IMR-90 (cell line): ENCODE results near the gene NT5C. TPM values are rescaled to one million over a fixed set of nuclear protein-coding genes. Genes with fewer than 3 reads are reported as not detected.

Experiments
- ATAC-seq: fragments of 200-7000 bp; cut with Tn5 transposase; 2 replicates; pipeline ENCODE4 v1.9.1; 2020; ENCODE audit warnings: low read depth, mild to moderate bottlenecking, moderate library complexity
- BruUV-seq: library from RNA; stranded (reverse); fragments of 400-500 nt; replicated peaks from 2 replicates; lab custom pipeline; 2021; lab: Mats Ljungman, UMichigan
- CTCF ChIA-PET: fragments of 300-600 bp; formaldehyde crosslinking; extraction: SDS; loops from one replicate; lab custom pipeline; 2021; ENCODE audit warnings: antibody characterized with exemption; lab: Yijun Ruan, JAX
- POLR2A ChIA-PET: fragments of 300-600 bp; sonication (Branson Sonifier 250); formaldehyde crosslinking; loops from one replicate; lab custom pipeline; 2022; ENCODE audit warnings: antibody characterized with exemption; ENCODE audit not compliant: unreplicated experiment; lab: Charles Lee
- DNase-seq: peaks from one replicate; pipeline ENCODE4 v3.0.0; 2013
- H2AFZ ChIP-seq: replicated peaks from 2 replicates; pipeline ENCODE3; 2013; ENCODE audit warnings: low read length, mild to moderate bottlenecking; ENCODE audit not compliant: poor library complexity
- H2AK5ac ChIP-seq: 2 replicates; pipeline ENCODE4 v1.6.1; 2013; ENCODE audit warnings: low read depth, low read length, inconsistent platforms
- H2AK9ac ChIP-seq: replicated peaks from 2 replicates; pipeline ENCODE3; 2013; ENCODE audit warnings: mild to moderate bottlenecking, low read depth, low read length, moderate library complexity; ENCODE audit not compliant: poor library complexity
- H2BK120ac ChIP-seq: 2 replicates; pipeline ENCODE4 v1.6.1; 2013; ENCODE audit warnings: low read depth, low read length, inconsistent platforms
- H2BK15ac ChIP-seq: 3 replicates; pipeline ENCODE4 v1.6.1; 2013; ENCODE audit warnings: low read depth, low read length, inconsistent platforms
- H2BK20ac ChIP-seq: 2 replicates; pipeline ENCODE4 v1.6.1; 2013; ENCODE audit warnings: low read depth, mild to moderate bottlenecking, inconsistent platforms, low read length, moderate library complexity
- H2BK5ac ChIP-seq: 2 replicates; pipeline ENCODE4 v1.6.1; 2013; ENCODE audit warnings: mild to moderate bottlenecking, low read depth, low read length, inconsistent platforms; ENCODE audit not compliant: poor library complexity, severe bottlenecking
- H3K14ac ChIP-seq: replicated peaks from 2 replicates; pipeline ENCODE4 v1.6.1; 2013; ENCODE audit warnings: low read depth, low read length, inconsistent platforms
- H3K18ac ChIP-seq: 2 replicates; pipeline ENCODE4 v1.6.1; 2013; ENCODE audit warnings: low read depth, low read length, control low read depth
- H3K23ac ChIP-seq: 2 replicates; pipeline ENCODE4 v1.6.1; 2013; ENCODE audit warnings: low read depth, low read length, inconsistent platforms
- H3K27ac ChIP-seq: 2 replicates; pipeline ENCODE4 v1.5.1; 2013; ENCODE audit warnings: mild to moderate bottlenecking, control low read depth, low read length; ENCODE audit not compliant: insufficient read depth
- H3K27me3 ChIP-seq: 2 replicates; pipeline ENCODE4 v1.6.1; 2013; ENCODE audit warnings: low read length; ENCODE audit not compliant: control insufficient read depth, insufficient read depth
- H3K36me3 ChIP-seq: 2 replicates; pipeline ENCODE4 v1.6.1; 2013; ENCODE audit warnings: low read length, mixed read lengths; ENCODE audit not compliant: control insufficient read depth, insufficient read depth
- H3K4ac ChIP-seq: 2 replicates; pipeline ENCODE4 v1.6.1; 2013; ENCODE audit warnings: low read depth, low read length, inconsistent platforms
- H3K4me1 ChIP-seq: 2 replicates; pipeline ENCODE4 v1.6.1; 2013; ENCODE audit warnings: low read length, mixed read lengths; ENCODE audit not compliant: control insufficient read depth, insufficient read depth
- H3K4me2 ChIP-seq: 2 replicates; pipeline ENCODE4 v1.6.1; 2013; ENCODE audit warnings: low read depth, mild to moderate bottlenecking, control low read depth, low read length, moderate library complexity
- H3K4me3 ChIP-seq: 2 replicates; pipeline ENCODE4 v1.5.1; 2013; ENCODE audit warnings: low read depth, mild to moderate bottlenecking, control low read depth, low read length, moderate library complexity; ENCODE audit not compliant: insufficient read depth
- H3K56ac ChIP-seq: 2 replicates; pipeline ENCODE4 v1.6.1; 2013; ENCODE audit warnings: low read length, inconsistent platforms; ENCODE audit not compliant: insufficient read depth; ENCODE audit errors: extremely low read depth
- H3K79me1 ChIP-seq, 2 experiments: 2 replicates each; pipeline ENCODE4 v1.6.1; 2013; ENCODE audit warnings: low read length in 2 of 2, inconsistent platforms in 1 of 2, low read depth in 1 of 2
- H3K9ac ChIP-seq: 2 replicates; pipeline ENCODE4 v1.6.1; 2013; ENCODE audit warnings: low read depth, low read length, control low read depth
- H3K9me1 ChIP-seq: 2 replicates; pipeline ENCODE4 v1.6.1; 2013; ENCODE audit warnings: low read length, inconsistent platforms; ENCODE audit not compliant: insufficient read depth
- H3K9me3 ChIP-seq: 2 replicates; pipeline ENCODE4 v1.6.1; 2013; ENCODE audit warnings: low read length; ENCODE audit not compliant: control insufficient read depth, insufficient read depth
- H4K20me1 ChIP-seq: 2 replicates; pipeline ENCODE4 v1.6.1; 2013; ENCODE audit warnings: low read length, inconsistent platforms; ENCODE audit not compliant: insufficient read depth
- H4K5ac ChIP-seq: 2 replicates; pipeline ENCODE4 v1.6.1; 2013; ENCODE audit warnings: mild to moderate bottlenecking, low read depth, low read length, control low read depth
- H4K8ac ChIP-seq, 2 experiments: 2 replicates each; pipeline ENCODE4 v1.6.1; 2013; ENCODE audit warnings: low read depth in 2 of 2, low read length in 2 of 2, control low read depth in 1 of 2, inconsistent platforms in 1 of 2
- H4K91ac ChIP-seq: 2 replicates; pipeline ENCODE4 v1.6.1; 2013; ENCODE audit warnings: low read depth, low read length, inconsistent platforms; ENCODE audit not compliant: insufficient read depth
- CEBPB ChIP-seq: IDR thresholded peaks from 2 replicates; pipeline ENCODE4 v1.6.1; 2012; ENCODE audit warnings: low read depth, low read length, improper control_type of control experiment
- CHD1 ChIP-seq: IDR thresholded peaks from 2 replicates; pipeline ENCODE4 v1.6.1; 2012; ENCODE audit warnings: low read depth, low read length, improper control_type of control experiment
- CTCF ChIP-seq: conservative IDR thresholded peaks from 2 replicates; pipeline ENCODE4 v1.5.1; 2012; ENCODE audit warnings: mild to moderate bottlenecking, low read depth, low read length, improper control_type of control experiment
- MAFK ChIP-seq: IDR thresholded peaks from 2 replicates; pipeline ENCODE4 v1.6.1; 2012; ENCODE audit warnings: low read depth, low read length, improper control_type of control experiment
- POLR2A ChIP-seq: IDR thresholded peaks from 2 replicates; pipeline ENCODE4 v1.6.1; 2012; ENCODE audit warnings: mild to moderate bottlenecking, low read depth, low read length
- RFX5 ChIP-seq: IDR thresholded peaks from 2 replicates; pipeline ENCODE4 v1.8.0; 2012; ENCODE audit warnings: low read depth, mild to moderate bottlenecking, low read length, moderate library complexity
- SMC3 ChIP-seq: fragments of 150-350 bp; IDR thresholded peaks from 2 replicates; pipeline ENCODE4 v1.6.1; 2016; ENCODE audit warnings: low read depth, mild to moderate bottlenecking, antibody characterized with exemption, low read length, moderate library complexity
- WGBS, 2 experiments: methylation state at CpG; one replicate each; pipeline versions ENCODE4 v1.1.5 to v1.1.7; 2013; ENCODE audit warnings: missing lambda C conversion rate in 2 of 2; ENCODE audit not compliant: insufficient read length in 1 of 2; ENCODE audit errors: extremely low coverage in 2 of 2; 5-methylcytosine and 5-hydroxymethylcytosine counted together
- dilution Hi-C: fragments of 300-500 bp; cut with HindIII; formaldehyde crosslinking; loops from one replicate; pipeline ENCODE4 v1.14.3; 2018; ENCODE audit warnings: low sequenced_read_pairs; ENCODE audit not compliant: unreplicated experiment
- in situ Hi-C: fragments of 300-500 bp; cut with MboI; formaldehyde crosslinking; loops from 3 replicates; pipeline ENCODE4 v1.14.3; 2019; ENCODE audit warnings: low sequenced_read_pairs, inconsistent platforms, mixed read lengths
- intact Hi-C: fragments of 100-400 bp; cut with micrococcal nuclease; formaldehyde crosslinking; loops from 2 replicates; pipeline ENCODE4 v1.10.0; 2022
- polyA plus RNA-seq, 3 experiments: library from polyadenylated mRNA; depleted of rRNA; stranded (reverse); fragments of >200 nt; gene quantifications; 2 replicates each; pipeline ENCODE4 v1.2.3, GENCODE V29; 2012; ENCODE audit warnings: low replicate concordance in 1 of 3
- total RNA-seq: library from RNA; depleted of rRNA; stranded (reverse); fragments of >200 nt; gene quantifications from 2 replicates; pipeline ENCODE4 v1.2.3, GENCODE V29; 2012

NT5C gene
- total and polyA plus RNA-seq, 2 of the 4 experiments (the other 2 are of a cell fraction) = 24.0 to 44.6 TPM

GRCh38 chr17:75093548-75094158 lies 37.9 kb downstream of the NT5C start:
- peak overlapping the region; percentile 10 for H2AFZ ChIP-seq
- dilution Hi-C loops (no loop called here), in situ Hi-C loops (no loop called here), intact Hi-C loops (no loop called here)
- H3K18ac ChIP-seq = no peak overlapping the region
- no peak overlapping the region for H4K8ac ChIP-seq
- no peaks in the 10 kb centered on the region; the same call in 1 of the 2 replicates for H4K20me1 ChIP-seq
- peak overlapping the region; percentile 65; the same call in 1 of the 2 replicates for H2AK5ac ChIP-seq
- no peak overlapping the region for H2BK120ac ChIP-seq
- H2AK9ac ChIP-seq = peak overlapping the region; percentile 50
- H3K56ac ChIP-seq = no peak overlapping the region
- peaks cover 3% of the 10 kb centered on the region; the same call in 1 of the 2 replicates for H3K36me3 ChIP-seq
- H3K23ac ChIP-seq = no peak overlapping the region
- 0 out of 2 replicates have a peak overlapping the region, but pooled peaks have one; percentile 14 for H4K91ac ChIP-seq
- ChIA-PET CTCF (interaction anchor here (1.7 kb wide), 1 partner anchor 20 kb away, joined by 5 read pairs; no protein-coding TSS in a partner anchor), POLR2A (no interaction called here)
- H3K4me2 ChIP-seq = no peak overlapping the region
- H3K14ac ChIP-seq = no peak overlapping the region
- no peak overlapping the region for H2BK15ac ChIP-seq
- DNase-seq (no peak), ATAC-seq (no peak)
- BruUV-seq = no TSS peak
- H3K4ac ChIP-seq = no peak overlapping the region
- peak overlapping the region; percentile 9; the same call in 1 of the 2 replicates for H4K5ac ChIP-seq
- H3K4me1 ChIP-seq = peaks cover 22% of the 10 kb centered on the region
- no peaks in the 10 kb centered on the region for H3K9me3 ChIP-seq
- H3K4me3 ChIP-seq = no peak overlapping the region
- no peak overlapping the region for H2BK5ac ChIP-seq
- WGBS, 2 experiments = 94% methylated on average over 5 of the region's 18 CpGs; no CpG with 5 or more reads in 1 of the 2 experiments
- TF ChIP-seq CEBPB (no peak), RFX5 (no peak), SMC3 (no peak), CTCF (no peak), POLR2A (no peak), CHD1 (no peak), MAFK (no peak)
- no peak overlapping the region for H2BK20ac ChIP-seq
- peaks cover 18% of the 10 kb centered on the region for H3K9me1 ChIP-seq
- no peak overlapping the region for H3K9ac ChIP-seq
- H3K79me1 ChIP-seq = peaks cover 0 to 24% of the 10 kb centered on the region in 2 experiments; a peak in 2 of 4 replicates
- no peaks in the 10 kb centered on the region for H3K27me3 ChIP-seq
- no peak overlapping the region for H3K27ac ChIP-seq
